ENCODE measurements around the gene YPEL2. TPM values are rescaled to one million over a fixed set of nuclear protein-coding genes. Genes with fewer than 3 reads are reported as not detected.
"Not testable (repeated sequence)": the region's sequence is repeated elsewhere in the genome, so short reads cannot be mapped to it uniquely, and the experiment has no call there.

Gene YPEL2
- total and polyA plus RNA-seq, 2 experiments from 2014 or later: 20.2 to 26.0 TPM

GRCh38 chr17:59389066-59389465 lies 57.6 kb downstream of the YPEL2 start:
- Histone ChIP-seq H3K4me2 (no peak overlapping the region), H3K4me1 (ENCODE audit: insufficient read depth) (no peaks in the 10 kb centered on the region), H4K20me1 (ENCODE audit: insufficient read depth, poor library complexity, severe bottlenecking) (no peaks in the 10 kb centered on the region), H3K36me3 (replicated peaks; ENCODE audit: insufficient read depth, low read depth) (no peaks in the 10 kb centered on the region), H3K27ac (no peak overlapping the region), H3K4me3 (no peak overlapping the region), H3K79me2 (peaks cover 28% of the 10 kb centered on the region), H2AFZ (no peak overlapping the region), H3K9me2 (replicated peaks; ENCODE audit: insufficient read depth) (no peaks in the 10 kb centered on the region), H3K9me3 (ENCODE audit: low read depth) (no peaks in the 10 kb centered on the region), H3K27me3 (no peaks in the 10 kb centered on the region)
- TF ChIP-seq CTCF (IDR thresholded peaks at IDR 0.05; ENCODE audit: poor library complexity) (no peak), EZH2 (IDR thresholded peaks at IDR 0.05; ENCODE audit: borderline replicate concordance) (no peak), EZH2phosphoT487 (IDR thresholded peaks at IDR 0.05; ENCODE audit: low read depth, severe bottlenecking, unreplicated experiment) (no peak)
- no peak for DNase-seq (ENCODE audit: low spot score)
- WGBS (ENCODE audit: low lambda C conversion rate, missing lambda C conversion rate): 93% methylated on average over 5 of the region's 5 CpGs

- H3K36me3 ChIP-seq (replicated peaks; ENCODE audit: insufficient read depth, low read depth): no peaks in the 10 kb centered on the region
- no peaks in the 10 kb centered on the region for H3K27me3 ChIP-seq
- H3K4me3 ChIP-seq: no peak overlapping the region
- no peaks in the 10 kb centered on the region for H3K4me1 ChIP-seq (ENCODE audit: insufficient read depth)
- peaks cover 12% of the 10 kb centered on the region for H3K79me2 ChIP-seq
- H3K9me2 ChIP-seq (replicated peaks; ENCODE audit: insufficient read depth): no peaks in the 10 kb centered on the region
- TF ChIP-seq EZH2phosphoT487 (IDR thresholded peaks at IDR 0.05; ENCODE audit: low read depth, severe bottlenecking, unreplicated experiment) (no peak), CTCF (IDR thresholded peaks at IDR 0.05; ENCODE audit: poor library complexity) (no peak), EZH2 (IDR thresholded peaks at IDR 0.05; ENCODE audit: borderline replicate concordance) (no peak)
- no peaks in the 10 kb centered on the region for H4K20me1 ChIP-seq (ENCODE audit: insufficient read depth, poor library complexity, severe bottlenecking)
- H3K27ac ChIP-seq: no peak overlapping the region
- H2AFZ ChIP-seq: no peak overlapping the region
- WGBS (ENCODE audit: low lambda C conversion rate, missing lambda C conversion rate): 72% methylated on average over 4 of the region's 4 CpGs
- no peak for DNase-seq (ENCODE audit: low spot score)
- no peaks in the 10 kb centered on the region for H3K9me3 ChIP-seq (ENCODE audit: low read depth)
- H3K4me2 ChIP-seq: no peak overlapping the region
Observed at GRCh38 chr17:59391021-59391420, 59.6 kb downstream of the YPEL2 start.

- H3K27me3 ChIP-seq: no peaks in the 10 kb centered on the region
- no peaks in the 10 kb centered on the region for H3K9me3 ChIP-seq (ENCODE audit: low read depth)
- no peaks in the 10 kb centered on the region for H3K79me2 ChIP-seq
- H3K9me2 ChIP-seq (replicated peaks; ENCODE audit: insufficient read depth): no peaks in the 10 kb centered on the region
- no peaks in the 10 kb centered on the region for H3K4me1 ChIP-seq (ENCODE audit: insufficient read depth)
- no peak overlapping the region for H3K27ac ChIP-seq
- no peak overlapping the region for H3K4me3 ChIP-seq
- 79% methylated on average over 5 of the region's 7 CpGs for WGBS (ENCODE audit: low lambda C conversion rate, missing lambda C conversion rate)
- TF ChIP-seq EZH2 (IDR thresholded peaks at IDR 0.05; ENCODE audit: borderline replicate concordance): no peak
- TF ChIP-seq CTCF (IDR thresholded peaks at IDR 0.05; ENCODE audit: poor library complexity): no peak
- no peak for TF ChIP-seq EZH2phosphoT487 (IDR thresholded peaks at IDR 0.05; ENCODE audit: low read depth, severe bottlenecking, unreplicated experiment)
- H3K4me2 ChIP-seq: no peak overlapping the region
- peaks cover 5% of the 10 kb centered on the region for H3K36me3 ChIP-seq (replicated peaks; ENCODE audit: insufficient read depth, low read depth)
- no peak overlapping the region for H2AFZ ChIP-seq
- H4K20me1 ChIP-seq (ENCODE audit: insufficient read depth, poor library complexity, severe bottlenecking): no peaks in the 10 kb centered on the region
- DNase-seq (ENCODE audit: low spot score): no peak
Observed at GRCh38 chr17:59392973-59393679, 61.7 kb downstream of the YPEL2 start.

GRCh38 chr17:59393742-59394410 lies 62.4 kb downstream of the YPEL2 start:
- H3K27ac ChIP-seq; H3K36me3 ChIP-seq (replicated peaks; ENCODE audit: insufficient read depth, low read depth); H2AFZ ChIP-seq; H3K9me2 ChIP-seq (replicated peaks; ENCODE audit: insufficient read depth); H3K4me2 ChIP-seq; DNase-seq (ENCODE audit: low spot score); H3K4me1 ChIP-seq (ENCODE audit: insufficient read depth); H3K27me3 ChIP-seq; H3K79me2 ChIP-seq; H3K9me3 ChIP-seq (ENCODE audit: low read depth); H4K20me1 ChIP-seq (ENCODE audit: insufficient read depth, poor library complexity, severe bottlenecking); H3K4me3 ChIP-seq: not testable (repeated sequence)
- WGBS (ENCODE audit: low lambda C conversion rate, missing lambda C conversion rate): over 99% methylated on average over 20 of the region's 35 CpGs

Data from hepatocyte (in vitro differentiated cells).